HG03196 (cell line): ENCODE measurements around the gene NPAT.

Experiments
- ATAC-seq: cut with Tn5 transposase; IDR thresholded peaks from one replicate; pipeline ENCODE4 v1.9.1; 2021; ENCODE audit not compliant: unreplicated experiment

The NPAT gene

DNA sequence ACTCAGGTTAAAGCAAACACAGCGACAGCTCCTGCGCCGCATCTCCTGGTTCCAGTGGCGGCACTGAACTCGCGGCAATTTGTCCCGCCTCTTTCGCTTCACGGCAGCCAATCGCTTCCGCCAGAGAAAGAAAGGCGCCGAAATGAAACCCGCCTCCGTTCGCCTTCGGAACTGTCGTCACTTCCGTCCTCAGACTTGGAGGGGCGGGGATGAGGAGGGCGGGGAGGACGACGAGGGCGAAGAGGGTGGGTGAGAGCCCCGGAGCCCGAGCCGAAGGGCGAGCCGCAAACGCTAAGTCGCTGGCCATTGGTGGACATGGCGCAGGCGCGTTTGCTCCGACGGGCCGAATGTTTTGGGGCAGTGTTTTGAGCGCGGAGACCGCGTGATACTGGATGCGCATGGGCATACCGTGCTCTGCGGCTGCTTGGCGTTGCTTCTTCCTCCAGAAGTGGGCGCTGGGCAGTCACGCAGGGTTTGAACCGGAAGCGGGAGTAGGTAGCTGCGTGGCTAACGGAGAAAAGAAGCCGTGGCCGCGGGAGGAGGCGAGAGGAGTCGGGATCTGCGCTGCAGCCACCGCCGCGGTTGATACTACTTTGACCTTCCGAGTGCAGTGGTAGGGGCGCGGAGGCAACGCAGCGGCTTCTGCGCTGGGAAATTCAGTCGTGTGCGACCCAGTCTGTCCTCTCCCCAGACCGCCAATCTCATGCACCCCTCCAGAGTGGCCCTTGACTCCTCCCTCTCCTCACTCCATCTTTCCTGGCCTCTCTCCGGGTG is at the start of gene NPAT, which contains the start of gene ATM:
NPAT (minus strand) TSS at position 65 of the 774 bp plus-strand sequence. CDS start 102 bp downstream, outside the sequence.
ATM (plus strand) TSS at position 494 of the 774 bp plus-strand sequence. CDS start 4,558 bp downstream, outside the sequence.
- peak; percentile 82 for ATAC-seq

GRCh38 chr11:108269583-108269982 is 47.1 kb upstream of the NPAT start:
- no peak for ATAC-seq

DNA sequence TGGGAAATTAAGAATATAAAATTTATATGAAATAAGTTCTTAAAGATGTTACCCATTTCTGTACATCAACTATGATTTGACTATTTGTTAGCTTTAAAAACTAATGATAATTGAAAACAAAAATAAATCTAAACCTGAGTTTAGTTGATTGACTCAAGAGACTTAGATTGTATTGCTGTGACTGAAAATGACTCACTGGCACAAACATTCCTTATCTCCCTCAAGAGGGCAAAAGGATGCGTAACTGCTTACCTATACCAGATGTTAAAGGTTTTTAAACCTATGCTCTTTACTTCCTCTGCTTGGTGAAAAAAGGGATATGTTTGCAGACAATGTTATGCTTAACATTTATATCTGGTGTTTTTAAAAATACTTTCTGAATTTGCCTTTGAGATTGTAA is 30.7 kb upstream of the NPAT start:
- ATAC-seq: no peak

GRCh38 chr11:108246885-108247284 is 24.4 kb upstream of the NPAT start:
- no peak for ATAC-seq

GRCh38 chr11:108246308-108246707 is 23.9 kb upstream of the NPAT start:
- no peak for ATAC-seq

DNA sequence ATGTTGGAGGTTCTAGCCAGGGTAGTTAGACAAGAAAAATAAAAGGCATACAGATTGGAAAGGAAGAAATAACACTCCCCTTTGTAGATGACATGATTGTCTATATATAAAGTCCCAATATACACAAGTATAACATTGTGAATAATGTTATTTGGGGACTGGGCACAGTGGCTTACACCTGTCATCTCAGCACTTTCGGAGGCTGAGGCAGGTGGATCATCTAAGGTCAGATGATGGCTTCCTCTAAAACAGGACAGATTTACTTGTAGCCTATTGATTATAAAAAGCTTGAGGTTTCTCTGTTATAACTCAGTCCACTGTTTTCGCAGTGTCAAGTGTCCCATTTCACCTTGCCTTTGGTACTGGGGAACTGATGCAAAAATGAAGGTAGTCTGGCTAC is 20.0 kb upstream of the NPAT start:
- ATAC-seq: no peak

DNA sequence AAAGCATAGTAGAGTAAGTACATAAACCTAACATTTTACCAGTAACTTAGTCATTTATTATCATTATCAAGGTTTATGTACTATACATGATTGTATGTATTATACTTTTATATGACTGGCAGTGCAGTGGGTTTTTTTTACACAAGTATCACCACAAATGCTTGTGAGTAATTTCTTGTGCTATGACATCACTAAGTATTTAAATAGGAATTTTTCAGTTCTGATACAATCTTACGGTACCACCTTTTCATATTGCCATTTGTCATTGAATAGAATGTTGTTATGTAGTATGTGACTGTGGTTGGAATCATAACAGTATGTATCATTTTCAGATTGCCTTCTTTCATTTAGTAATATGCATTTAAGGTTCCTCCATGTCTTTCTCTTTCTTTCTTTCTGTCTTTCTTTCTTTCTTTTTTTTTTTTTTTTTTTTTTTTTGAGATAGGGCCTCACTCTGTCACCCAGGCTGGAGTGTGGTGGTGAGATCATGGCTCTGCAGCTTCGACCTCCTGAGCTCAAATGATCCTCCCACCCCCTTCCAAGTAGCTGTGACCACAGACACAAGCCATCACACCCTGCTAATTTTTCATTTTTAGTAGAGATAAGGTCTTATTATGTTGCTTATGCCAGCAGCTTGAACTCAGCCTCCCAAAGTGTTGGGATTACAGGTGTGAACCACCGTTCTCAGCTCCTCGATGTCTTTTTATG is 19.0 kb upstream of the NPAT start:
- no peak for ATAC-seq

DNA sequence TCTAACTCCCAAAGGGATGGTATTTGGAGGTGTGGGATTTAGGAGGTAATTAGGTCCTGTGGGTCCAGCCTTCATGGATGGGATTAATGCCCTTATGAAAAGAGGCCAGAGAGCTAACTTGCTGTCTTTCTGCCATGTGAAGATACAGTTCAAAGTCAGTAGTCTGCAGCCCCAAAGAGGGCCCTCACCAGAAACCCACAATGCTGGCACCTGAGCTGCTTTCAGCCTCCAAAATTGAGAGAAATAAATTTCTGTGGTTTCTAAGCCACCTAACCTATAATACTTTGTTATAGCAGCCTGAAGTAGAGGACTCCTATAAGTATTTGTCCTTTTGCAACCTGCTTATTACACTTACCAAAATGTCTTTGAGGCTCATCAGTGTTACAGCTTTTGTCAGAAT is 16.6 kb upstream of the NPAT start:
- no peak for ATAC-seq

- peak; percentile 57 for ATAC-seq
These were observed 14.6 kb upstream of the NPAT start for GRCh38 chr11:108237058-108237481.

GRCh38 chr11:108235633-108236032 is 13.2 kb upstream of the NPAT start:
- ATAC-seq: no peak

- ATAC-seq: no peak
These were observed 12.8 kb upstream of the NPAT start for GRCh38 chr11:108235192-108235591.

GRCh38 chr11:108233277-108233945 is 11.0 kb upstream of the NPAT start:
- ATAC-seq: no peak

DNA sequence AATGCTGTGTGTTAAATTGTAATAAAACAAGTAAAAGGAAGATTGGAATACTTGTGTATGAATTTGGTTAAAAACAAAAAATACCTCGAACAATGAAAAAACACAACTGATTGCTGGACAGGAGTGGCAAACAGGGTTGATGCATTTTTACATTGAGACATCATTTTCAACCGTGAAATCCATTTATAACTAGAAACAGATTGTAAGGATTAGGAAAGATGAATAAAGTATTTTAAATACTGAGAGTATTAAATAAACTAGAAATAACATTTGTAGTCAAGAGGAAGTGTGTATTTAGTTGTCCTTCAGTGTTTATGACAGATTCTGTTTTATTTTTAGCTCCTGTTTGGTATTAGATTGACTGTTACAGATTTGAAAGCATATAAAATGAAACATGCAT is 5.8 kb upstream of the NPAT start:
- no peak for ATAC-seq

DNA sequence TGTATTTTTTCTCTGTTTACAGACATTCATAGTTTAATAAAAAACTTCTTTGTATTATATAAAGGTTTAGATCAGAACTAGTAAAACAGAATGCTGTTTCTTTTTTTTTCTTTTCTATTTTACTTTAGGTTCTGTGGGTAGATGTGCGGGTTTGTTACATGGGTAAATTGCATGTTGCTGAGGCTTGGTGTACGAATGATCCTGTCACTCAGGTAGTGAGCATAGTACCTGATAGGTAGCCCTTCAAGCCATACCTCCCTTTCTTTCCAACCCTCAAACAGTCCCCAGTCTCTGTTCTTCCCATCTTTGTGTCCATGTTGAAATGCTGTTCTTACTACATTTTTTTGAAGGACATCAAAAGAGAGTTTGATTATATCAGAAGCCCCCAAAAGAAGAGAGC is 3.6 kb upstream of the NPAT start:
- no peak for ATAC-seq

GRCh38 chr11:108224911-108225786 is 2.7 kb upstream of the NPAT start:
- ATAC-seq: no peak

DNA sequence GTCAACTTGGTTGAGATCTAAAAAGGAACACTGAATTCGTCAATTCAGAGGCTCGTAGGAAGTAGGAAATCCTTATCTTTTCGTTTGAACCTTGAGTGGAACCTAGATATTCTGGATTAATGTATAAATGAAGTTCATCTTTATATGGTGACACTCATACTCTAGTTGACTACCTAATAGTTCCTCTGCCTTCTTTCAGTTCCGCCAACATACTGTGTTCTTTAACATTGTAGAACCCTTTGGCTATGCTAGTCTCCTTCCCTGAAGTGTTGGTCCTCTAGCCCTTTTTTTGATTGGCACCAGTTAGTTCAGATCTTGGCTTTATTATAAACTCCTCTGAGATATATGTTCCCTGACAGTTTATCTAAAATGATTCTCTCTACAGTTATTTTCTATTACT is 1.9 kb upstream of the NPAT start:
- ATAC-seq: no peak

- peak; percentile 27 for ATAC-seq
These were observed 1.1 kb upstream of the NPAT start for GRCh38 chr11:108223348-108224149.

GRCh38 chr11:108221911-108222573 is 396 bp downstream of the NPAT start:
- no peak for ATAC-seq

- ATAC-seq: no peak
These were observed 1.1 kb downstream of the NPAT start for GRCh38 chr11:108221371-108221770.
